Smooth muscle cell (in vitro differentiated cells): ENCODE measurements around the gene SLCO3A1. TPM values are rescaled to one million over a fixed set of nuclear protein-coding genes. Genes with fewer than 3 reads are reported as not detected.

Experiments
- DNase-seq: peaks from one replicate; lab custom pipeline; 2025; ENCODE audit not compliant: unreplicated experiment; lab: John Stamatoyannopoulos, UW
- H2AFZ ChIP-seq: fragments of 200-600 bp; sonication (generic); 2 replicates; pipeline ENCODE4 v1.6.0; 2016; ENCODE audit warnings: antibody characterized with exemption, low read depth, mild to moderate bottlenecking
- H3F3A ChIP-seq: fragments of 200-600 bp; sonication (generic); 2 replicates; pipeline ENCODE4 v1.6.0; 2017; ENCODE audit warnings: antibody characterized with exemption, low read depth
- H3K27ac ChIP-seq: fragments of 200-600 bp; sonication (generic); 2 replicates; pipeline ENCODE4 v1.5.1; 2016; ENCODE audit warnings: low read depth, mild to moderate bottlenecking
- H3K27me3 ChIP-seq: fragments of 200-600 bp; sonication (generic); 2 replicates; pipeline ENCODE4 v1.6.1; 2016; ENCODE audit warnings: low read depth, mild to moderate bottlenecking
- H3K36me3 ChIP-seq: fragments of 200-600 bp; sonication (generic); 2 replicates; pipeline ENCODE4 v1.5.1; 2016; ENCODE audit warnings: low read depth
- H3K4me1 ChIP-seq: fragments of 200-600 bp; sonication (generic); 2 replicates; pipeline ENCODE4 v1.5.1; 2016; ENCODE audit warnings: low read depth
- H3K4me2 ChIP-seq: fragments of 200-600 bp; sonication (generic); 2 replicates; pipeline ENCODE4 v1.6.0; 2016; ENCODE audit warnings: mild to moderate bottlenecking
- H3K4me3 ChIP-seq: fragments of 200-600 bp; sonication (generic); 2 replicates; pipeline ENCODE4 v1.5.1; 2016; ENCODE audit warnings: mild to moderate bottlenecking
- H3K79me2 ChIP-seq: fragments of 200-600 bp; sonication (generic); 2 replicates; pipeline ENCODE4 v1.6.0; 2016; ENCODE audit warnings: low read depth, mild to moderate bottlenecking
- H3K9ac ChIP-seq: fragments of 200-600 bp; sonication (generic); 2 replicates; pipeline ENCODE4 v1.6.0; 2016; ENCODE audit warnings: low read depth
- H3K9me3 ChIP-seq: fragments of 200-600 bp; sonication (generic); replicated peaks from 2 replicates; pipeline ENCODE4 v1.5.1; 2016; ENCODE audit warnings: low read depth
- H4K20me1 ChIP-seq: fragments of 200-600 bp; sonication (generic); 2 replicates; pipeline ENCODE4 v1.6.0; 2016; ENCODE audit warnings: low read depth
- CTCF ChIP-seq: fragments of 200-600 bp; sonication (generic); IDR thresholded peaks from 2 replicates; pipeline ENCODE4 v1.5.1; 2017; ENCODE audit warnings: borderline replicate concordance, mild to moderate bottlenecking, antibody characterized with exemption; ENCODE audit not compliant: insufficient read depth, poor library complexity, severe bottlenecking
- WGBS: methylation state at CpG from one replicate; pipeline ENCODE4 v1.1.7; 2016; ENCODE audit warnings: low lambda C conversion rate; 5-methylcytosine and 5-hydroxymethylcytosine counted together
- polyA plus RNA-seq: library from polyadenylated mRNA; unstranded; fragments of >200 nt; fragmentation: Nextera tagmentation; extraction: Ambion mirVana; gene quantifications from 2 replicates; pipeline ENCODE4 v1.2.1, GENCODE V29; 2016
- total RNA-seq: library from RNA; depleted of rRNA; stranded (reverse); fragments of >200 nt; gene quantifications from 2 replicates; pipeline ENCODE4 v1.2.3, GENCODE V29; 2014

SLCO3A1 gene
- total and polyA plus RNA-seq, 2 experiments from 2014 or later = 1.3 to 12.6 TPM

- H3K27me3 ChIP-seq = no peaks in the 10 kb centered on the region
- H3K9me3 ChIP-seq = no peaks in the 10 kb centered on the region
- H3F3A ChIP-seq = no peaks in the 10 kb centered on the region
- no peak overlapping the region for H3K9ac ChIP-seq
- TF ChIP-seq CTCF = no peak
- WGBS = 47% methylated on average over 6 of the region's 6 CpGs
- H3K4me3 ChIP-seq = no peak overlapping the region
- no peaks in the 10 kb centered on the region for H3K79me2 ChIP-seq
- no peaks in the 10 kb centered on the region for H3K4me1 ChIP-seq
- no peak overlapping the region for H3K4me2 ChIP-seq
- no peak overlapping the region for H2AFZ ChIP-seq
- no peaks in the 10 kb centered on the region for H4K20me1 ChIP-seq
- no peak for DNase-seq
- H3K27ac ChIP-seq = no peak overlapping the region
- H3K36me3 ChIP-seq = no peaks in the 10 kb centered on the region
Observed at GRCh38 chr15:92123962-92124656, 270.6 kb downstream of the SLCO3A1 start.

- no peak for DNase-seq
- no peak overlapping the region for H3K9ac ChIP-seq
- H4K20me1 ChIP-seq = no peaks in the 10 kb centered on the region
- no peaks in the 10 kb centered on the region for H3K9me3 ChIP-seq
- H3K79me2 ChIP-seq = no peaks in the 10 kb centered on the region
- no peaks in the 10 kb centered on the region for H3K4me1 ChIP-seq
- no peak for TF ChIP-seq CTCF
- H3F3A ChIP-seq = no peaks in the 10 kb centered on the region
- no peaks in the 10 kb centered on the region for H3K36me3 ChIP-seq
- no peaks in the 10 kb centered on the region for H3K27me3 ChIP-seq
- whole genome bisulfite sequencing = 90% methylated on average over 3 of the region's 3 CpGs
- no peak overlapping the region for H3K4me3 ChIP-seq
- no peak overlapping the region for H3K27ac ChIP-seq
- no peak overlapping the region for H3K4me2 ChIP-seq
- H2AFZ ChIP-seq = no peak overlapping the region
Observed at GRCh38 chr15:92124657-92125010, 271.1 kb downstream of the SLCO3A1 start.

GRCh38 chr15:92128788-92129187, 275.3 kb downstream of the SLCO3A1 start:
- H3K27me3 ChIP-seq = no peaks in the 10 kb centered on the region
- 96% methylated on average over 5 of the region's 5 CpGs for WGBS
- H3K79me2 ChIP-seq = no peaks in the 10 kb centered on the region
- no peaks in the 10 kb centered on the region for H3K36me3 ChIP-seq
- H2AFZ ChIP-seq = no peak overlapping the region
- no peaks in the 10 kb centered on the region for H4K20me1 ChIP-seq
- no peak overlapping the region for H3K4me3 ChIP-seq
- H3K4me1 ChIP-seq = no peaks in the 10 kb centered on the region
- DNase-seq = no peak
- H3F3A ChIP-seq = no peaks in the 10 kb centered on the region
- no peak overlapping the region for H3K4me2 ChIP-seq
- no peak overlapping the region for H3K9ac ChIP-seq
- no peak for TF ChIP-seq CTCF
- no peak overlapping the region for H3K27ac ChIP-seq
- H3K9me3 ChIP-seq = no peaks in the 10 kb centered on the region

GRCh38 chr15:92130244-92130643, 276.7 kb downstream of the SLCO3A1 start:
- Histone ChIP-seq H3K4me3 (no peak overlapping the region), H2AFZ (no peak overlapping the region), H3K27ac (no peak overlapping the region), H3K9me3 (no peaks in the 10 kb centered on the region), H4K20me1 (no peaks in the 10 kb centered on the region), H3K9ac (no peak overlapping the region), H3K27me3 (no peaks in the 10 kb centered on the region), H3K4me1 (no peaks in the 10 kb centered on the region), H3K79me2 (no peaks in the 10 kb centered on the region), H3K4me2 (no peak overlapping the region), H3K36me3 (no peaks in the 10 kb centered on the region), H3F3A (no peaks in the 10 kb centered on the region)
- WGBS = 76% methylated on average over 2 of the region's 2 CpGs
- DNase-seq = no peak
- no peak for TF ChIP-seq CTCF
